GDM1 (cell line): ENCODE data around the gene STX18.
"Not testable (repeated sequence)": the region's sequence is repeated elsewhere in the genome, so short reads cannot be mapped to it uniquely, and the experiment has no call there.

Experiments used
- DNase-seq: peaks from one replicate; lab custom pipeline; 2025; lab: John Stamatoyannopoulos, UW

The STX18 gene

DNA sequence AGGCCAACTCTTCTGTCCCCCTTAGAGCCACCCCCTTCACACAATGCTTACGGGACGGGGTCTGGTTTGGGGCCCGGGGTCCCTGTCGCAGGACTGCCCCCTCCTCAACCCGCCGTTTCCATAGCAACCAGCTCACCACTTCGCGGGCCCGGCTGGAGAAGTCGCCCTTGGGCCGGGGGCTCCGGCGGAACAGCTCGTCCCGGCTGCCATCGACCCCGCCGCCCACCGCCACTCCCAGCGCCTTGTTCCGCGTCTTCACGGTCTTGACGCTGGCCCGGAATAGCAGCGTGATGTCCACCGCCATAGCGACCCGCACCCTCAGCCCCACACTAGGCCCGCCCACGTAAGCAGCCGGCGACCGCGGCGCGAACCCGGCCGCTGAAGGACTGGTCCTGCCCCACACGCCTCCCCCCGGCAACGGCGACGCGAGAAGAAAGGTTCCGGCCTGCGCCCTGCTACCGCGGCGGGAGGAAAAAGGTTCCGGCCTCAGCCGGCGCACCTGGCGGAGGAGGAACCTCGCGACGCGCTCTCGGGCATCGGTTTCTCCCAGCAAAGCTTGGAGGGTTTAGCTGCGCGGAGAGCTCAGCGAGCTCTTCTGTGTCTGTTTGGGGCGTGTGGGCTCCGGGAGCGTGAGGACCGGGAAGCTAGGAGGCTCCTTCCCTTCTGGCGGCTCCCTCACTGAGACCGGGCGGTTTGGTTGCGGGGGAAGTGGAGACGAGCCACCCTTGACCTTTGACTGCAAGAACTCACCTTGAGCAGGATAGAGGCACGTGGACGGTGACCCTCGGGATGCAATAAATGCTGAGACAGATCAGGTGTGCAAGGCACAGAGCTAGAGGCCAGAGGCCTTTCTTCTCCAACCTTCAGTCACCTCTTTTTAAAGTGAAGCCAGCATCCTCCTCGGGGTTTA lies at the start of gene STX18:
Gene STX18, minus strand, starts transcription at position 388 of the 910 bp plus-strand sequence. Its CDS starts 84 bp downstream, at position 304.
- DNase-seq: peak; percentile 78

GRCh38 chr4:4591071-4591470 lies 49.2 kb upstream of the STX18 start:
- no peak for DNase-seq

- no peak for DNase-seq
These were observed 48.7 kb upstream of the STX18 start for GRCh38 chr4:4590546-4590945.

- DNase-seq: no peak
These were observed 43.3 kb upstream of the STX18 start for GRCh38 chr4:4585012-4585670.

DNA sequence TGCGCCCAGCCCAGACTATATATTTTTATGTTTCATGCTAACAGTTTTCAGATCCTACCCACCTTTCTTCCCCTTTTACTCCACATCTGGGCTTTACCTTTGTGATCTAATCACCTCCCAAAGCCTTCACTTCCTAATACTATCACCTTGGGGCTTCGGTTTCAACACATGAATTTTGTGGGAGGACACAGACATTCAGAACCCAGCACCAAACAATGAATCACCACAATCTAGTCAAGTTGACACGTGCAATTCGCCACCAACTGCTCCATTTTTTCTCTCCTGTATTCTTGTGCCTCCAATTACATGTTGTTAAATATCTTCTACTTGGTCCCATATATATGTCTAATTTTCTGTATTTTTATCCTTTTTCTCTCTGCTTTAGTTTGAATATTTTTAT lies 41.8 kb upstream of the STX18 start:
- DNase-seq: no peak

DNA sequence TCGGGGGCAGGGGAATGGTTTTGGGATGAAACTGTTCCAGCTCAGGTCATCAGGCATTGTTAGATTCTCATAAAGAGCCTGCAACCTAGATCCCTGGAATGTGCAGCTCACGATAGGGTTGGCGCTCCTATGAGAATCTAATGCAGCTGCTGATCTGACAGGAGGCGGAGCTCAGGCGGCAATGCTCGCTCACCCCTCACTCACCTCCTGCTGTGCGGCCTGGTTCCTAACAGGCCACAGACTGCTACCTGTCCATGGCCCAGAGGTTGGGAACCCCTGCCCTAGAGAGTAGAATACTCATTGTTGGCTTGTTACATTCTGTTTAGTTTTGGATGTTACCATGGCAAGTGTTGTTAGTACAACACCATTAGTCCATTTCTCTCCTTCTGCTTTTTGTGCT lies 40.8 kb upstream of the STX18 start:
- DNase-seq: no peak

- no peak for DNase-seq
These were observed 38.6 kb upstream of the STX18 start for GRCh38 chr4:4580494-4580893.

GRCh38 chr4:4578981-4579380 lies 37.1 kb upstream of the STX18 start:
- DNase-seq: no peak

- no peak for DNase-seq
These were observed 35.6 kb upstream of the STX18 start for GRCh38 chr4:4577359-4577875.

DNA sequence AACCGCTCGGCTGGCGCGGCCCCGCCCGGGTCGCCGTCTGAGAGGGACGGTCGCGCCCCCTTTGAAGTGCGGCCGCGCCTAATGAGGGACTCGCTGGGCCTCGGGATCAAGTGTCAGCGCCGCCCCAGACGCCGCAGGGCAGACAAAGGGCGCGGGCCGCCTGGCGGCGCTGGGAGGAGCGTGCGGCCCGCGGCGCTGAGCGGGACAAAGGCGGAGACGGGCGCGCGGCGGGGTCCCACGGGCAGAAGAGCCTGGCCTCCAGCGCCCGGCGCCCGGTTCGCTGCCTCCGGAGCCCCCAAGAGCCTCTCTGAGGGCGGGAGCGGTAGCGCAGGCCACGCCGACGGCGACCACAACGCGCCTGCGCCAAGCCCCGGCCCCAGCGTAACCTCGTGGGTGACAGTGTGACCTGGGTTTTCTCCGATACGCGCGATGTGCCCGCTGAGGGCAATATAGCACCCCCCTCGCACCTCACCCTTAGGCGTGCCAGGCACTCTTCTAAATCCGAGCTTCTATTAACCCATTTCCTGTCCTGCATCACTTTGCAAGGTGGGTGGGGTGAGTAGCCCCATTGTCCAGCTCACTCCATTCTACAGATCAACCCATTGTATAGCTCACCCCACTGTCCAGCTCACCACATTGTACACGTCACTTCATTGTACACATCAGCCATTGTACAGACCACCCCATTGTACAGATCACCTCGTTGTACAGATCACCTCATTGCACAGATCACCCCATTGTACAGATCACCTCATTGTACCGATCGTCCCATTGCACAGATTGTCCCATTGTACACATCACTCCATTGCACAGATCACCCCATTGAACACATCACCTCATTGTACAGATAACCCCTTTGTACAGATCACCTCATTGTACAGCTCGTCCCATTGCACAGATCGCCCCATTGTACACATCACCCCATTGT lies 33.7 kb upstream of the STX18 start:
- no peak for DNase-seq

DNA sequence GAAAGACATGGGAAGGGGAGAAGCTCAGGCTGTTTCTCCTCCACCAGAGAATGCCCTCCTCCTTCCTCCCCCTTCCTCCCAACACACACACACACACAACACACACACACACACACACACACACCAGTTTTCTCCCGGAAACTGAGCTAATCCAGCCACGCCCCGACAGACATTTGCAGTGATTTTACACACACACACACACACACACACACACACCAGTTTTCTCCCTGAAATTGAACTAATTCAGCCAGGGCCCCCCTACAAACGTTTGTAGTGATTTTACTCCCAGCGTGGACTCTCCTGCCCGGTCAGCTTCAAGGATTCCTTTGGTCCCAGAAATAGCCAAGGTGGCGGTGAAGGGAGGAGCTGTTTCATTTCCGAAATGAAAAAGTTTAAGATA lies 32.9 kb upstream of the STX18 start:
- DNase-seq: no peak

GRCh38 chr4:4574052-4574451 lies 32.2 kb upstream of the STX18 start:
- DNase-seq: no peak

- no peak for DNase-seq
These were observed 31.0 kb upstream of the STX18 start for GRCh38 chr4:4572821-4573220.

DNA sequence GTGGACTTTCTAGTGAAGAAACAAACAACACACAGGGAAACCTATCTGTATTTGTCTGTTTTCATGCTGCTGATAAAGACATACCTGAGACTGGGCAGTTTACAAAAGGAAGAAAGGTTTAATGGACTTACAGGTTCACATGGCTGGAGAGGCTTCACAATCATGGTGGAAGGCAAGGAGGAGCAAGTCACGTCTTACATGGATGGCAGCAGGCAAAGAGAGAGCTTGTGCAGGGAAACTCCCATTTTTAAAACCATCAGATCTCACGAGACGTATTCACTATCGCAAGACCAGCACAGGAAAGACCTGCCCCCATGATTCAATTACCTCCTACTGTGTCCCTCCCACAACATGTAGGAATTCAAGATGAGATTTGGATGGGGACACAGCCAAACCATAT lies 28.0 kb upstream of the STX18 start:
- not testable (repeated sequence) for DNase-seq

GRCh38 chr4:4568806-4569427 lies 27.1 kb upstream of the STX18 start:
- no peak for DNase-seq

DNA sequence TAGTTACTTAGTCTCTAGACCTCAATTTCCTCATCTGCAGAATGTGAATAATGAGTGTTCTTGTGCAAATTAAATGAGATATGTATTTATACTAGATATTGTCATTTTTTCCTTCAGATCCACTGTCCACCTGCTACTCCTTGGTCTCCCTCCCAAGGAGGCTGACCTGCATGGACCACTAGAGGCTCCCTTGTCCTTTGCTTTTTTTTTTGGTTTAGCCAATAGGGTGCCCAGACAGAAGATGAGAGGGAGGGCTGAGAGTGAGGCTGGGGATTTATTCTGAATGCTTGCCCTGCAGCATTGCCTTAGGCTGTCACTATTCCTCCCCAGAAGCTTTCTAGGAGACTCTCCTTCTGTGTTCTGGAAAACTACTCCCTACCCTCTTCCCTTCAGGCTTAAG lies 24.5 kb upstream of the STX18 start:
- DNase-seq: not testable (repeated sequence)

- DNase-seq: no peak
These were observed 22.7 kb upstream of the STX18 start for GRCh38 chr4:4564522-4564921.

DNA sequence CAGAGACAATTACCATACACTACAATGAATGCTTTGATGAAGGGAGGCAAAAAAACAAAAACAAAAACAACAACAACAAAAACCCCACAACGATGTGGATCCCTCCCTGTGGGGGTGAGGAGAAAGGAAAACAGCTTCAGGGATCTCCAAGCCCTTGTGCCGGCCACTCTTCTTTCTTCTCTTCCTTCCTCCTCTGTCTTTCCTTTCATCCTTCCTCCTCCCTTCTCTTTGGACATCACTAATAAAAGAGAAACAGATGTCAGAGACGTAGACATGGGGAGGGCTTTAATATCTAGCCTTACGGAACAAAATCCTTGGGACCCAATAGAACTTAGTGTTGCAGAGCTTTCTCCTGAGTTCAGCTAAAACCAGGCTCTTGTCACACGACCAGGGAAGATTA lies 18.8 kb upstream of the STX18 start:
- no peak for DNase-seq

GRCh38 chr4:4560136-4560535 lies 18.3 kb upstream of the STX18 start:
- DNase-seq: no peak

DNA sequence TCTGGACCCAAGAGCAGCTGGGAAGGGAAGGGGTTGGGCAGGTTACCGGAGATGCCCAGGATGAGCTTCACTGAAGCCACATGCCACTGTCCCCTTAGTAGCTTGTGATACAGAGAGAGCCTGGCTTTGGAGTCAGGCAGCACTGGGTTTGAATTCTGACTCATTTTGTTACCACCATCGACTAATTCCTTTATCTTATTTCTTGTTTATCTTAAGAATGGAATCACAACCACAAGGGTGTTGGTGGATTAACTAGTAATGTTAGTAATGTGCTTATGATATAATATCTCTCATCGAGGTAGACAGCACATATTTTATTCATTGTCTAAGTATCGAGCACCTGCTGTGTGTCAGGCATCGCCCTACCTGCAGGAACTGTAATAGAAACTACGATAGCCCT lies 17.7 kb upstream of the STX18 start:
- DNase-seq: no peak

DNA sequence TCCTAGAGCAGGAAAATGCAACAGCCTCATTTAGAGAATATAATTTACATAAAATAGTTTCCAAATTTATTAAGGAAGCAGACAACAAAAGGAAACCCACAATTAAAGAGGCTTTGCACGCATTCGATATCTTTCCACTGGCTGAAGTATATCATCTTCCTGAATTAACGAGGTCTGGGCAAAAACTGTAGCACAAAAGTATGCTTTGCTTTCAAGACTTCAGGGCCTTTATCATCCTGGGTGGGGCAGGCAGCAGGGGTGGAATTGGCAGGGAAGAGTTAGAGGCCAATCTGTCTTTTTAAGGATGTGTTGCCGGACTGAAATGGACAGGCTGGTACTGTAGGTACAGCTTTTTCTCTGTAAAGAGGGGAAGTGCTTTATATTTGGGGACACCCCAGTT lies 17.0 kb upstream of the STX18 start:
- no peak for DNase-seq

- DNase-seq: no peak
These were observed 14.1 kb upstream of the STX18 start for GRCh38 chr4:4555916-4556315.
